ENCODE measurements around the gene CCDC69.

DNA sequence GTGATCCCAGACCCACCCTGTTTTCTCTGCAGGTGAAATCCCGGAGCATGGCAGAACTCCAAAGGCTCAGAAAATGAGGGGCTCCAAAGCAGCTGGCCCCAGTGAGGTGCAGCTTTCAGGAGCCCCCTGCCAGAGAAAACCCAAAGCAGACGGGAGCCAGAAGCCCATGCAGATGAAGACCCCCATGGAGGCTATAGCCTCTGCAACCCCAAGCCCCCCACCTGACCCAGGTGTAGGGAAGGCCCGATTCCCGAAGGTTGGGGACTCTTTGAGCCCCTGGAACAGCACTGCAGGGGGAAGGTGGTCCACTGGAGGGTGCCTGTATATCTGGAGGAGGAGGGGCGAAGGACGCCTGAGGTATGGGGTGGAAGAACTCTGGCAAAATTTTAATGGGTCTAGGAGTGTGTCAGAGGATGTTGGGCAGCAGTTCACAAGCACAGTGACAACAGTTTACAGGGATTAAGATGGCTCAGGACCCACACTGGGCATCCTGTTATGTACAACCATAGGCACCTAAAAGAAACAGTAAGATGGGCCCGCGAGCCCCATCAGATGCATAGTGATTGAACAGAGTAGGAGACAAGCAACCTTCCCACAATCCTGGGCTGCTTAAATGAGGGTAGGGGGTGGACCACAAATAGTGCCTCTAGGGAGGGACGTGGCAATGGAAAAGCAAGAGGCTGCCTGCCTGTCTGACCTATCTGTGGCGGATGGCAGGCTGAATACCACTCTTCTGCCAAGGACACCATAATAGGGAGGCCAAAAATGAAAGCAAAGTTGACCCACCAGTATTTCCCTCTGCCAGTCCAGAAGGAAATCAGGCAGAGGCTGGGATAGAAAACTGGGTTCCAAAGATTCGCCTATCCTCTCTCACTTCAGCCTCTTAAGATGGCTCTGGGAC is 49.9 kb downstream of the CCDC69 start:
- TF ChIP-seq POLR2A (IDR thresholded peaks at IDR 0.05) = no peak
- TF ChIP-seq, protein P1, sequence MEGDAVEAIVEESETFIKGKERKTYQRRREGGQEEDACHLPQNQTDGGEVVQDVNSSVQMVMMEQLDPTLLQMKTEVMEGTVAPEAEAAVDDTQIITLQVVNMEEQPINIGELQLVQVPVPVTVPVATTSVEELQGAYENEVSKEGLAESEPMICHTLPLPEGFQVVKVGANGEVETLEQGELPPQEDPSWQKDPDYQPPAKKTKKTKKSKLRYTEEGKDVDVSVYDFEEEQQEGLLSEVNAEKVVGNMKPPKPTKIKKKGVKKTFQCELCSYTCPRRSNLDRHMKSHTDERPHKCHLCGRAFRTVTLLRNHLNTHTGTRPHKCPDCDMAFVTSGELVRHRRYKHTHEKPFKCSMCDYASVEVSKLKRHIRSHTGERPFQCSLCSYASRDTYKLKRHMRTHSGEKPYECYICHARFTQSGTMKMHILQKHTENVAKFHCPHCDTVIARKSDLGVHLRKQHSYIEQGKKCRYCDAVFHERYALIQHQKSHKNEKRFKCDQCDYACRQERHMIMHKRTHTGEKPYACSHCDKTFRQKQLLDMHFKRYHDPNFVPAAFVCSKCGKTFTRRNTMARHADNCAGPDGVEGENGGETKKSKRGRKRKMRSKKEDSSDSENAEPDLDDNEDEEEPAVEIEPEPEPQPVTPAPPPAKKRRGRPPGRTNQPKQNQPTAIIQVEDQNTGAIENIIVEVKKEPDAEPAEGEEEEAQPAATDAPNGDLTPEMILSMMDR (IDR thresholded peaks at IDR 0.05) = no peak
